K562 (cell line): ENCODE results near the gene DCLK2. TPM values are rescaled to one million over a fixed set of nuclear protein-coding genes. Genes with fewer than 3 reads are reported as not detected.

Source experiments
- ZNF134 ChIP-seq: fragments of 250-450 bp; sonication (Bioruptor Pico); conservative IDR thresholded peaks from 2 replicates; pipeline ENCODE4 v1.4.0; 2020
- ZNF263 ChIP-seq: sonication (generic); formaldehyde crosslinking; IDR thresholded peaks from 2 replicates; pipeline ENCODE4 v1.8.0; 2022; ENCODE audit warnings: mild to moderate bottlenecking, missing genetic modification reagents, borderline replicate concordance
- polyA plus RNA-seq, 8 experiments: library from polyadenylated mRNA; depleted of rRNA in 4 of 8; stranded (reverse) in 5 of 8; unstranded in 3 of 8; fragments of >200 nt; fragmentation: Nextera tagmentation in 2 of 8; fragmentation: Illumina TruSeq in 1 of 8; extraction: Ambion mirVana in 2 of 8; extraction: Trizol in 1 of 8; gene quantifications; 2 replicates each; pipeline versions ENCODE4 v1.2.1 to v1.2.3, GENCODE V29; 2011 to 2014; ENCODE audit warnings: inconsistent platforms in 1 of 8, missing spikeins in 1 of 8
- total RNA-seq, 7 experiments: library from RNA; depleted of rRNA in 6 of 7; stranded (reverse); fragments of >200 nt in 6 of 7; fragmentation: Illumina TruSeq in 2 of 7; extraction: Trizol in 2 of 7; gene quantifications; 2 replicates each; pipeline versions ENCODE4 v1.2.1 to v1.2.3, GENCODE V29; 2011 to 2021; ENCODE audit warnings: low replicate concordance in 1 of 7
- TF ChIP-seq, protein P1 (sequence below): IDR thresholded peaks from 2 replicates; pipeline ENCODE4 v1.6.1; 2011; ENCODE audit warnings: borderline replicate concordance, low read depth, mild to moderate bottlenecking, moderate library complexity, low read length; ENCODE audit not compliant: insufficient read depth, poor library complexity, severe bottlenecking
- TF ChIP-seq, protein P2 (sequence below), 2 experiments: fragments of 450-650 bp; formaldehyde crosslinking in 1 of 2; IDR thresholded peaks; 2 replicates each; pipeline versions ENCODE4 v1.4.0 to v1.6.1; 2014 to 2020; ENCODE audit warnings: mild to moderate bottlenecking in 2 of 2, borderline replicate concordance in 1 of 2, low read depth in 1 of 2
- TF ChIP-seq, protein P3 (sequence below): fragments of 450-650 bp; IDR thresholded peaks from 2 replicates; pipeline ENCODE4 v1.6.1; 2016; ENCODE audit warnings: low read depth

DCLK2 gene
- total and polyA plus RNA-seq, 9 of the 15 experiments (the other 6 are each of a cell fraction or from before 2014, with no cell fraction given), result not detected

DNA sequence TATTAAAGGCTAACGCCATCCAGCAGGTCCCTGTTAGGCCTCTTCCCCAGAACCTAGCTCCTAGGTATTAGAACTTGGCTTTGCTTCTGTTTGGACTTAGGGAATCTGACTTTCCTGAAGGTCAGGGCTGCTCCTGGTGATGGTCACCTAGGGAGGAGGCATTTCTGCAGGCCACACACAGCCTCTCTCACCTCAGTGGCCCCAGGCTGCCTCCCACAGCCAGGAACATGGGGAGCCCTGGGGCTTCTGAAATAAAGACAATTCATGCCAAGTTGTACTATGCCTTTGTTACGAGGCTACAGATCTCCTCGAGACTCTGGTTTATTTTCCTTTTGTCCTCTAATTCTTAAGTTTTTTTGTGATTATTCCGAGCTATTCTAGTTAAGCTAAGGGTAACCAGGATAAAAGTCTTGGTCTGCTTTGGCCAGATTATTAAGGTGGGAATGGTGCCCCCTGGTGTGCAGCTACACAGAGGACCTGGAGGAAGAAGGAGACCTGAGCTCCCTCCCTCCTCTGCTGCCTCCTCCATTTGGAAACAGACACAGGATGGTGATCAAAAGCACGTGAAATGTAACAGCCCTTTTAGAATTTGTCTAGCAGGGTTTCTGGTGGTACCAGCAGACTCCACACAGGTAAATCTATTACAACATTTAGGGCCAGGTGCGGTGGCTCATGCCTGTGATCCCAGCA lies 131.0 kb downstream of the DCLK2 start (continued):
- TF ChIP-seq, protein P1, sequence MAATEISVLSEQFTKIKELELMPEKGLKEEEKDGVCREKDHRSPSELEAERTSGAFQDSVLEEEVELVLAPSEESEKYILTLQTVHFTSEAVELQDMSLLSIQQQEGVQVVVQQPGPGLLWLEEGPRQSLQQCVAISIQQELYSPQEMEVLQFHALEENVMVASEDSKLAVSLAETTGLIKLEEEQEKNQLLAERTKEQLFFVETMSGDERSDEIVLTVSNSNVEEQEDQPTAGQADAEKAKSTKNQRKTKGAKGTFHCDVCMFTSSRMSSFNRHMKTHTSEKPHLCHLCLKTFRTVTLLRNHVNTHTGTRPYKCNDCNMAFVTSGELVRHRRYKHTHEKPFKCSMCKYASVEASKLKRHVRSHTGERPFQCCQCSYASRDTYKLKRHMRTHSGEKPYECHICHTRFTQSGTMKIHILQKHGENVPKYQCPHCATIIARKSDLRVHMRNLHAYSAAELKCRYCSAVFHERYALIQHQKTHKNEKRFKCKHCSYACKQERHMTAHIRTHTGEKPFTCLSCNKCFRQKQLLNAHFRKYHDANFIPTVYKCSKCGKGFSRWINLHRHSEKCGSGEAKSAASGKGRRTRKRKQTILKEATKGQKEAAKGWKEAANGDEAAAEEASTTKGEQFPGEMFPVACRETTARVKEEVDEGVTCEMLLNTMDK, result peak; percentile 54
- no peak for TF ChIP-seq ZNF134 (CRISPR knock-in tag)
- TF ChIP-seq, protein P2, sequence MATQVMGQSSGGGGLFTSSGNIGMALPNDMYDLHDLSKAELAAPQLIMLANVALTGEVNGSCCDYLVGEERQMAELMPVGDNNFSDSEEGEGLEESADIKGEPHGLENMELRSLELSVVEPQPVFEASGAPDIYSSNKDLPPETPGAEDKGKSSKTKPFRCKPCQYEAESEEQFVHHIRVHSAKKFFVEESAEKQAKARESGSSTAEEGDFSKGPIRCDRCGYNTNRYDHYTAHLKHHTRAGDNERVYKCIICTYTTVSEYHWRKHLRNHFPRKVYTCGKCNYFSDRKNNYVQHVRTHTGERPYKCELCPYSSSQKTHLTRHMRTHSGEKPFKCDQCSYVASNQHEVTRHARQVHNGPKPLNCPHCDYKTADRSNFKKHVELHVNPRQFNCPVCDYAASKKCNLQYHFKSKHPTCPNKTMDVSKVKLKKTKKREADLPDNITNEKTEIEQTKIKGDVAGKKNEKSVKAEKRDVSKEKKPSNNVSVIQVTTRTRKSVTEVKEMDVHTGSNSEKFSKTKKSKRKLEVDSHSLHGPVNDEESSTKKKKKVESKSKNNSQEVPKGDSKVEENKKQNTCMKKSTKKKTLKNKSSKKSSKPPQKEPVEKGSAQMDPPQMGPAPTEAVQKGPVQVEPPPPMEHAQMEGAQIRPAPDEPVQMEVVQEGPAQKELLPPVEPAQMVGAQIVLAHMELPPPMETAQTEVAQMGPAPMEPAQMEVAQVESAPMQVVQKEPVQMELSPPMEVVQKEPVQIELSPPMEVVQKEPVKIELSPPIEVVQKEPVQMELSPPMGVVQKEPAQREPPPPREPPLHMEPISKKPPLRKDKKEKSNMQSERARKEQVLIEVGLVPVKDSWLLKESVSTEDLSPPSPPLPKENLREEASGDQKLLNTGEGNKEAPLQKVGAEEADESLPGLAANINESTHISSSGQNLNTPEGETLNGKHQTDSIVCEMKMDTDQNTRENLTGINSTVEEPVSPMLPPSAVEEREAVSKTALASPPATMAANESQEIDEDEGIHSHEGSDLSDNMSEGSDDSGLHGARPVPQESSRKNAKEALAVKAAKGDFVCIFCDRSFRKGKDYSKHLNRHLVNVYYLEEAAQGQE (IDR thresholded peaks at IDR 0.05; ENCODE audit: borderline replicate concordance), result peak; percentile 44; the same call in 1 of the 2 replicates
- TF ChIP-seq, protein P2 (CRISPR knock-in tag; IDR thresholded peaks at IDR 0.05; ENCODE audit: low read depth), result no peak
- peak; percentile 79 for TF ChIP-seq ZNF263
- TF ChIP-seq, protein P3, sequence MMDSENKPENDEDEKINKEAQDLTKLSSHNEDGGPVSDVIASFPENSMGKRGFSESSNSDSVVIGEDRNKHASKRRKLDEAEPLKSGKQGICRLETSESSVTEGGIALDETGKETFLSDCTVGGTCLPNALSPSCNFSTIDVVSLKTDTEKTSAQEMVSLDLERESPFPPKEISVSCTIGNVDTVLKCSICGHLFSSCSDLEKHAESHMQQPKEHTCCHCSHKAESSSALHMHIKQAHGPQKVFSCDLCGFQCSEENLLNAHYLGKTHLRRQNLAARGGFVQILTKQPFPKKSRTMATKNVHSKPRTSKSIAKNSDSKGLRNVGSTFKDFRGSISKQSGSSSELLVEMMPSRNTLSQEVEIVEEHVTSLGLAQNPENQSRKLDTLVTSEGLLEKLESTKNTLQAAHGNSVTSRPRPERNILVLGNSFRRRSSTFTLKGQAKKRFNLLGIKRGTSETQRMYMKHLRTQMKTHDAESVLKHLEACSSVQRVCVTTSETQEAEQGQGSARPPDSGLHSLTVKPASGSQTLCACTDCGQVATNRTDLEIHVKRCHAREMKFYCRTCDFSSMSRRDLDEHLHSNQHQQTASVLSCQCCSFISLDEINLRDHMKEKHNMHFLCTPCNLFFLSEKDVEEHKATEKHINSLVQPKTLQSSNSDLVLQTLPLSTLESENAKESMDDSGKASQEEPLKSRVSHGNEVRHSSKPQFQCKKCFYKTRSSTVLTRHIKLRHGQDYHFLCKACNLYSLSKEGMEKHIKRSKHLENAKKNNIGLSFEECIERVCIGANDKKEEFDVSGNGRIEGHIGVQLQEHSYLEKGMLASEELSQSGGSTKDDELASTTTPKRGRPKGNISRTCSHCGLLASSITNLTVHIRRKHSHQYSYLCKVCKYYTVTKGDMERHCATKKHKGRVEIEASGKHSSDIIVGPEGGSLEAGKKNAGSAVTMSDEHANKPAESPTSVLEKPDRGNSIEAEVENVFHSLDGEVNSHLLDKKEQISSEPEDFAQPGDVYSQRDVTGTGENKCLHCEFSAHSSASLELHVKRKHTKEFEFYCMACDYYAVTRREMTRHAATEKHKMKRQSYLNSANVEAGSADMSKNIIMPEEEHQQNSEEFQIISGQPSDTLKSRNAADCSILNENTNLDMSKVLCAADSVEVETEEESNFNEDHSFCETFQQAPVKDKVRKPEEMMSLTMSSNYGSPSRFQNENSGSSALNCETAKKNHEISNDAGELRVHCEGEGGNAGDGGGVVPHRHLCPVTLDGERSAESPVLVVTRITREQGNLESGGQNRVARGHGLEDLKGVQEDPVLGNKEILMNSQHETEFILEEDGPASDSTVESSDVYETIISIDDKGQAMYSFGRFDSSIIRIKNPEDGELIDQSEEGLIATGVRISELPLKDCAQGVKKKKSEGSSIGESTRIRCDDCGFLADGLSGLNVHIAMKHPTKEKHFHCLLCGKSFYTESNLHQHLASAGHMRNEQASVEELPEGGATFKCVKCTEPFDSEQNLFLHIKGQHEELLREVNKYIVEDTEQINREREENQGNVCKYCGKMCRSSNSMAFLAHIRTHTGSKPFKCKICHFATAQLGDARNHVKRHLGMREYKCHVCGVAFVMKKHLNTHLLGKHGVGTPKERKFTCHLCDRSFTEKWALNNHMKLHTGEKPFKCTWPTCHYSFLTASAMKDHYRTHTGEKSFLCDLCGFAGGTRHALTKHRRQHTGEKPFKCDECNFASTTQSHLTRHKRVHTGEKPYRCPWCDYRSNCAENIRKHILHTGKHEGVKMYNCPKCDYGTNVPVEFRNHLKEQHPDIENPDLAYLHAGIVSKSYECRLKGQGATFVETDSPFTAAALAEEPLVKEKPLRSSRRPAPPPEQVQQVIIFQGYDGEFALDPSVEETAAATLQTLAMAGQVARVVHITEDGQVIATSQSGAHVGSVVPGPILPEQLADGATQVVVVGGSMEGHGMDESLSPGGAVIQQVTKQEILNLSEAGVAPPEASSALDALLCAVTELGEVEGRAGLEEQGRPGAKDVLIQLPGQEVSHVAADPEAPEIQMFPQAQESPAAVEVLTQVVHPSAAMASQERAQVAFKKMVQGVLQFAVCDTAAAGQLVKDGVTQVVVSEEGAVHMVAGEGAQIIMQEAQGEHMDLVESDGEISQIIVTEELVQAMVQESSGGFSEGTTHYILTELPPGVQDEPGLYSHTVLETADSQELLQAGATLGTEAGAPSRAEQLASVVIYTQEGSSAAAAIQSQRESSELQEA, result no peak
